HepG2 (cell line): ENCODE measurements around the gene AMDHD1. TPM values are rescaled to one million over a fixed set of nuclear protein-coding genes. Genes with fewer than 3 reads are reported as not detected.

Experiments
- ATAC-seq: fragments of 200-7000 bp; cut with Tn5 transposase; 3 replicates; pipeline ENCODE4 v1.9.1; 2020; ENCODE audit warnings: mild to moderate bottlenecking, moderate library complexity
- BruUV-seq: library from RNA; stranded (reverse); fragments of 400-500 nt; replicated peaks from 2 replicates; lab custom pipeline; 2021; lab: Mats Ljungman, UMichigan
- CTCF ChIA-PET: fragments of 300-600 bp; formaldehyde crosslinking; extraction: SDS; loops from one replicate; lab custom pipeline; 2021; ENCODE audit warnings: low total read pairs, inconsistent platforms, low intra/inter-chr PET ratio; lab: Yijun Ruan, JAX
- POLR2A ChIA-PET: fragments of 350-600 bp; sonication (Branson Sonifier 250); formaldehyde crosslinking; loops from one replicate; lab custom pipeline; 2020; ENCODE audit warnings: antibody characterized with exemption, inconsistent platforms; lab: Yijun Ruan, JAX
- DNase-seq: peaks from one replicate; pipeline ENCODE4 v3.0.0-alpha.2; 2015; ENCODE audit warnings: low spot score
- FAIRE-seq: peaks from 3 replicates; lab custom pipeline; 2011; peaks lifted over from hg19 to GRCh38; lab: Jason Lieb, UNC
- H2AFZ ChIP-seq: one replicate; pipeline ENCODE4 v1.6.1; 2011; ENCODE audit warnings: low read length, inconsistent platforms
- H3K27ac ChIP-seq: fragments of 300-600 bp; 3 replicates; pipeline ENCODE4 v1.8.0; 2011; ENCODE audit warnings: mixed run types, mild to moderate bottlenecking, mixed read lengths, low read length, inconsistent platforms; ENCODE audit not compliant: insufficient read depth; ENCODE audit errors: extremely low read length
- H3K27me3 ChIP-seq, 2 experiments: fragments of 200-600 bp in 1 of 2; 2 replicates in 1 of 2; 3 replicates in 1 of 2; pipeline versions ENCODE4 v1.6.0 to v1.8.0; 2011; ENCODE audit warnings: low read length in 2 of 2, mild to moderate bottlenecking in 2 of 2, moderate library complexity in 2 of 2, inconsistent platforms in 1 of 2; ENCODE audit not compliant: insufficient read depth in 2 of 2, control insufficient read depth in 1 of 2
- H3K36me3 ChIP-seq, 2 experiments: fragments of 200-600 bp in 1 of 2; replicated peaks in 1 of 2; 2 replicates in 1 of 2; 3 replicates in 1 of 2; pipeline versions ENCODE4 v1.5.1 to v1.8.0; 2011; ENCODE audit warnings: low read length in 2 of 2, inconsistent platforms in 1 of 2; ENCODE audit not compliant: insufficient read depth in 2 of 2, control insufficient read depth in 1 of 2
- H3K4me1 ChIP-seq: 2 replicates; pipeline ENCODE4 v1.5.1; 2012; ENCODE audit warnings: low read length, inconsistent platforms; ENCODE audit not compliant: insufficient read depth
- H3K4me2 ChIP-seq: 2 replicates; pipeline ENCODE4 v1.6.0; 2011; ENCODE audit warnings: low read depth, low read length, inconsistent platforms
- H3K4me3 ChIP-seq, 3 experiments: fragments of 200-600 bp in 1 of 3; sonication (generic), shearing (Covaris generic) in 1 of 3; replicated peaks in 1 of 3; 2 replicates each; pipeline ENCODE4 v1.5.1; 2011 to 2016; ENCODE audit warnings: low read length in 3 of 3, inconsistent platforms in 2 of 3, low read depth in 2 of 3, mild to moderate bottlenecking in 2 of 3, control low read depth in 1 of 3, mixed read lengths in 1 of 3; ENCODE audit not compliant: insufficient read depth in 1 of 3
- H3K79me2 ChIP-seq: one replicate; pipeline ENCODE4 v1.6.1; 2011; ENCODE audit warnings: low read length, inconsistent platforms; ENCODE audit not compliant: insufficient read depth
- H3K9ac ChIP-seq: 2 replicates; pipeline ENCODE4 v1.6.0; 2011; ENCODE audit warnings: mild to moderate bottlenecking, low read depth, low read length, inconsistent platforms; ENCODE audit not compliant: insufficient read depth
- H3K9me3 ChIP-seq: 2 replicates; pipeline ENCODE4 v1.5.1; 2012; ENCODE audit warnings: mild to moderate bottlenecking, low read length
- H4K20me1 ChIP-seq: 2 replicates; pipeline ENCODE4 v1.6.0; 2011; ENCODE audit warnings: inconsistent platforms, mild to moderate bottlenecking, low read length, moderate library complexity; ENCODE audit not compliant: insufficient read depth
- ARHGAP35 ChIP-seq: sonication (generic); formaldehyde crosslinking; IDR thresholded peaks from 2 replicates; pipeline ENCODE4 v1.9.0; 2022; ENCODE audit warnings: mild to moderate bottlenecking, inconsistent platforms, moderate library complexity, missing genetic modification reagents, borderline replicate concordance
- KAT7 ChIP-seq: IDR thresholded peaks from 2 replicates; pipeline ENCODE4 v1.6.1; 2018; ENCODE audit warnings: borderline replicate concordance, missing compliant biosample characterization
- MBD4 ChIP-seq: IDR thresholded peaks from 2 replicates; pipeline ENCODE4 v1.6.1; 2012; ENCODE audit warnings: low read length, inconsistent platforms, borderline replicate concordance
- MEIS1 ChIP-seq: sonication (generic); formaldehyde crosslinking; IDR thresholded peaks from 2 replicates; pipeline ENCODE4 v1.9.0; 2021; ENCODE audit warnings: mild to moderate bottlenecking, missing genetic modification reagents, moderate library complexity, borderline replicate concordance
- NFRKB ChIP-seq: fragments of 450-650 bp; IDR thresholded peaks from 2 replicates; pipeline ENCODE4 v1.6.1; 2017
- REST ChIP-seq, 2 experiments: IDR thresholded peaks; 2 replicates each; pipeline ENCODE4 v1.6.1; 2011 to 2012; ENCODE audit warnings: low read length in 2 of 2, borderline replicate concordance in 1 of 2, low read depth in 1 of 2, mild to moderate bottlenecking in 1 of 2, moderate library complexity in 1 of 2
- SUZ12 ChIP-seq: fragments of 150-350 bp; IDR thresholded peaks from 2 replicates; pipeline ENCODE4 v1.6.1; 2014; ENCODE audit warnings: low read depth, low read length
- ZNF205 ChIP-seq: IDR thresholded peaks from 2 replicates; pipeline ENCODE4 v1.6.1; 2018; ENCODE audit warnings: missing biosample characterization, missing genetic modification reagents
- ZNF547 ChIP-seq: sonication (generic); formaldehyde crosslinking; IDR thresholded peaks from 2 replicates; pipeline ENCODE4 v1.5.1; 2020; ENCODE audit warnings: mild to moderate bottlenecking, missing genetic modification reagents
- ZNF549 ChIP-seq: sonication (generic); formaldehyde crosslinking; IDR thresholded peaks from 2 replicates; pipeline ENCODE4 v1.5.0; 2020; ENCODE audit warnings: missing genetic modification reagents
- ZNF652 ChIP-seq: IDR thresholded peaks from 2 replicates; pipeline ENCODE4 v1.6.1; 2016; ENCODE audit warnings: low read depth, borderline replicate concordance
- ZNF660 ChIP-seq: sonication (generic); formaldehyde crosslinking; IDR thresholded peaks from 2 replicates; pipeline ENCODE4 v1.5.1; 2020; ENCODE audit warnings: mild to moderate bottlenecking, low read depth, missing genetic modification reagents, borderline replicate concordance
- WGBS: methylation state at CpG from one replicate; pipeline ENCODE4 v1.1.6; 2017; ENCODE audit warnings: low lambda C conversion rate; 5-methylcytosine and 5-hydroxymethylcytosine counted together
- in situ Hi-C: cut with HindIII; loops from 2 replicates; pipeline ENCODE4 v1.10.0; 2017; ENCODE audit warnings: low pct_unique_long_range_greater_than_20kb; ENCODE audit not compliant: extremely low pct_ligation_motif_present
- intact Hi-C: fragments of 100-400 bp; cut with micrococcal nuclease; formaldehyde crosslinking; loops from one replicate; pipeline ENCODE4 v1.10.0; 2022; ENCODE audit not compliant: unreplicated experiment
- polyA plus RNA-seq, 8 experiments: library from polyadenylated mRNA; depleted of rRNA in 3 of 8; stranded (reverse) in 7 of 8; unstranded in 1 of 8; fragments of >200 nt; fragmentation: Illumina TruSeq in 4 of 8; extraction: Trizol in 4 of 8; gene quantifications; 2 replicates each; pipeline versions ENCODE4 v1.2.1 to v1.2.3, GENCODE V29; 2011 to 2016; ENCODE audit warnings: low read depth in 4 of 8, missing spikeins in 1 of 8, mixed read lengths in 1 of 8; ENCODE audit not compliant: insufficient read depth in 1 of 8
- total RNA-seq, 5 experiments: library from RNA; depleted of rRNA; stranded (reverse); fragments of >200 nt; fragmentation: Illumina TruSeq; extraction: Trizol; gene quantifications; 2 replicates each; pipeline ENCODE4 v1.2.3, GENCODE V29; 2016; ENCODE audit warnings: low read depth in 1 of 5
- TF ChIP-seq, protein P1 (sequence below), 2 experiments: fragments of 450-650 bp in 1 of 2; sonication (generic) in 1 of 2; formaldehyde crosslinking; IDR thresholded peaks; 2 replicates each; pipeline versions ENCODE4 v1.5.0 to v1.8.0; 2020 to 2022; ENCODE audit warnings: mild to moderate bottlenecking in 1 of 2, missing genetic modification reagents in 1 of 2

AMDHD1 gene
- total and polyA plus RNA-seq, 2 of the 13 experiments (the other 11 are each of a cell fraction or from before 2014, with no cell fraction given), result 6.5 to 29.6 TPM

GRCh38 chr12:95999484-95999883 is 56.4 kb downstream of the AMDHD1 start:
- no peaks in the 10 kb centered on the region for H3K79me2 ChIP-seq
- no peaks in the 10 kb centered on the region for H4K20me1 ChIP-seq
- ChIA-PET POLR2A (interaction anchor here (0.8 to 2.1 kb wide), 2 partner anchors 56 to 81 kb away, joined by 3 to 12 read pairs; partner anchors contain the start of gene AMDHD1), CTCF (interaction anchor here (1.8 to 3.6 kb wide), 3 partner anchors 79 to 179 kb away, joined by 6 to 35 read pairs (median 7); no protein-coding TSS in a partner anchor)
- H2AFZ ChIP-seq, result no peak overlapping the region
- BruUV-seq, result no TSS peak
- no peaks in the 10 kb centered on the region for H3K9me3 ChIP-seq
- no peak overlapping the region for H3K4me3 ChIP-seq
- no peak overlapping the region for H3K9ac ChIP-seq
- H3K36me3 ChIP-seq, result peaks cover 3 to 16% of the 10 kb centered on the region in 2 experiments; a peak in 3 of 5 replicates
- H3K27me3 ChIP-seq, result no peaks in the 10 kb centered on the region
- FAIRE-seq (no peak), DNase-seq (no peak), ATAC-seq (no peak)
- peaks cover 47% of the 10 kb centered on the region for H3K4me1 ChIP-seq
- no peak for TF ChIP-seq ARHGAP35 (CRISPR knock-in tag)
- no peak for TF ChIP-seq KAT7
- TF ChIP-seq ZNF660, result no peak
- no peak for TF ChIP-seq REST (IDR thresholded peaks at IDR 0.05; ENCODE audit: borderline replicate concordance in 1 of 2, low read depth in 1 of 2, low read length in 2 of 2)
- TF ChIP-seq NFRKB, result no peak
- TF ChIP-seq ZNF205 (CRISPR knock-in tag), result no peak
- TF ChIP-seq SUZ12, result no peak
- TF ChIP-seq ZNF652, result no peak
- TF ChIP-seq ZNF547 (CRISPR knock-in tag), result no peak
- TF ChIP-seq, protein P1, sequence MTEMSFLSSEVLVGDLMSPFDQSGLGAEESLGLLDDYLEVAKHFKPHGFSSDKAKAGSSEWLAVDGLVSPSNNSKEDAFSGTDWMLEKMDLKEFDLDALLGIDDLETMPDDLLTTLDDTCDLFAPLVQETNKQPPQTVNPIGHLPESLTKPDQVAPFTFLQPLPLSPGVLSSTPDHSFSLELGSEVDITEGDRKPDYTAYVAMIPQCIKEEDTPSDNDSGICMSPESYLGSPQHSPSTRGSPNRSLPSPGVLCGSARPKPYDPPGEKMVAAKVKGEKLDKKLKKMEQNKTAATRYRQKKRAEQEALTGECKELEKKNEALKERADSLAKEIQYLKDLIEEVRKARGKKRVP (CRISPR knock-in tag; IDR thresholded peaks at IDR 0.05), result no peak
- no peak for TF ChIP-seq ZNF549 (CRISPR knock-in tag)
- TF ChIP-seq MEIS1 (CRISPR knock-in tag), result no peak
- TF ChIP-seq MBD4, result no peak
- H3K27ac ChIP-seq, result no peak overlapping the region
- intact Hi-C loops, result loop anchor here (5.0 kb wide), 2 partner anchors 42 to 142 kb away; partner anchors contain the start of gene SNRPF
- no peak overlapping the region for H3K4me2 ChIP-seq
- in situ Hi-C loops, result loop anchor here (5.0 to 25.0 kb wide), 2 partner anchors 82 to 412 kb away; no protein-coding TSS in a partner anchor
- WGBS, result 79% methylated on average over 5 of the region's 5 CpGs
